ENCODE measurements around the gene CABLES2. TPM values are rescaled to one million over a fixed set of nuclear protein-coding genes. Genes with fewer than 3 reads are reported as not detected.

Gene CABLES2
- total RNA-seq, 1 donor from 2014 or later, result 9.3 TPM

DNA sequence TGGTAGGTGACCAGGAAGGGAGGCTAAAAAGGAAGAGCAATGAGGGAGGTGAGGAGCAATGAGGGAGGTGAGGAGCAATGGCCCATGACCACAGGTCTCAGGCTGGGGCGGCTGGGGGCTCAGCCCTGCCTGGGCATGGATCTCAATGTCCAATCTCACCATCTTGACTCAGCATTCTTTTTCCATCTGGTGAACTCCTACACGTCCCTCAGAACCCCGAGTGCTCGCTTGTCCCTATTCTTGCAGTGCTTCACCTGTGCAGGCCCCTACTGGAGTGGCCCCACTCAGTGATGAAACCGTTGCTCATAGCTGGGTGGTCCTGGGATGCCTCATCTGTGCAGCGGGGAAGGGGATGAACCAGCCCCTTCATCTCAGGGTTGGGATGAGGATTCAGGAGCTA, 37.2 kb upstream of the CABLES2 start:
- DNase-seq (ENCODE audit: low spot score), result no peak
- H3K4me1 Mint-ChIP-seq (ENCODE audit: unreplicated experiment), result no peaks in the 10 kb centered on the region
- H3K27me3 Mint-ChIP-seq (ENCODE audit: unreplicated experiment), result peaks cover 3% of the 10 kb centered on the region
- H3K4me3 Mint-ChIP-seq (ENCODE audit: unreplicated experiment), result no peak overlapping the region
- H3K9me3 Mint-ChIP-seq (ENCODE audit: unreplicated experiment), result no peaks in the 10 kb centered on the region
- H3K27ac Mint-ChIP-seq (ENCODE audit: unreplicated experiment), result no peak overlapping the region
- H3K36me3 Mint-ChIP-seq (ENCODE audit: low read depth, unreplicated experiment), result no peaks in the 10 kb centered on the region
- TF ChIP-seq, protein P1, sequence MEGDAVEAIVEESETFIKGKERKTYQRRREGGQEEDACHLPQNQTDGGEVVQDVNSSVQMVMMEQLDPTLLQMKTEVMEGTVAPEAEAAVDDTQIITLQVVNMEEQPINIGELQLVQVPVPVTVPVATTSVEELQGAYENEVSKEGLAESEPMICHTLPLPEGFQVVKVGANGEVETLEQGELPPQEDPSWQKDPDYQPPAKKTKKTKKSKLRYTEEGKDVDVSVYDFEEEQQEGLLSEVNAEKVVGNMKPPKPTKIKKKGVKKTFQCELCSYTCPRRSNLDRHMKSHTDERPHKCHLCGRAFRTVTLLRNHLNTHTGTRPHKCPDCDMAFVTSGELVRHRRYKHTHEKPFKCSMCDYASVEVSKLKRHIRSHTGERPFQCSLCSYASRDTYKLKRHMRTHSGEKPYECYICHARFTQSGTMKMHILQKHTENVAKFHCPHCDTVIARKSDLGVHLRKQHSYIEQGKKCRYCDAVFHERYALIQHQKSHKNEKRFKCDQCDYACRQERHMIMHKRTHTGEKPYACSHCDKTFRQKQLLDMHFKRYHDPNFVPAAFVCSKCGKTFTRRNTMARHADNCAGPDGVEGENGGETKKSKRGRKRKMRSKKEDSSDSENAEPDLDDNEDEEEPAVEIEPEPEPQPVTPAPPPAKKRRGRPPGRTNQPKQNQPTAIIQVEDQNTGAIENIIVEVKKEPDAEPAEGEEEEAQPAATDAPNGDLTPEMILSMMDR (IDR thresholded peaks at IDR 0.05; ENCODE audit: unreplicated experiment), result no peak

DNA sequence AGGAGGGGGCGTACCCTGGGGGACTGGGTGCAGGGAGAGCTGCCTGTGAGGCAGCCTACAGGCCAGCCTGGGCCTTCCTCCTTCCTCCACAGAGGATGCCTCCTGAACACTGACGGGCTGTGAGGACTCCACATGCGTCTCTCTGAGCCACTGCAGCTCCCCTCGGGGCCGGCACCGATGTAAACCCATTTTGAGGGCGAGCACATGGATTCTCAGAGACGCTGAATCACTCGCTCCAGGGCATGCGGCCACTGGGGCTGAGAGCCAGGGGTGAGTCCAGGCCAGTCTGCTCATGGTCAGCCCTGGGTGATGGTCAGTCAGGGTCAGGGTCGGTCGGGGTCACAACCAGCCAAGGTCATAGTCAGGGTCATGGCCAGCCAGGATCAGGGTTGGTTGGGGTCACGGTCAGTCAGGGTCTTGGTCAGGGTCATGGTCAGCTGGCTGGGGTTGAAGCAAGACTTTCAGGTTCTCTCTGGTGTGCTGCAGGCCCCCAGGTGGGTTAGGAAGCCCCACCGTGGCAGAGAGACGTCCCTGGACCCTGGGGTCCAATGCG, 35.0 kb upstream of the CABLES2 start:
- H3K36me3 Mint-ChIP-seq (ENCODE audit: low read depth, unreplicated experiment), result no peaks in the 10 kb centered on the region
- H3K9me3 Mint-ChIP-seq (ENCODE audit: unreplicated experiment), result no peaks in the 10 kb centered on the region
- TF ChIP-seq, protein P1 (IDR thresholded peaks at IDR 0.05; ENCODE audit: unreplicated experiment), result no peak
- no peak overlapping the region for H3K27ac Mint-ChIP-seq (ENCODE audit: unreplicated experiment)
- no peak overlapping the region for H3K4me3 Mint-ChIP-seq (ENCODE audit: unreplicated experiment)
- peaks cover 3% of the 10 kb centered on the region for H3K27me3 Mint-ChIP-seq (ENCODE audit: unreplicated experiment)
- no peak for DNase-seq (ENCODE audit: low spot score)
- H3K4me1 Mint-ChIP-seq (ENCODE audit: unreplicated experiment), result no peaks in the 10 kb centered on the region

DNA sequence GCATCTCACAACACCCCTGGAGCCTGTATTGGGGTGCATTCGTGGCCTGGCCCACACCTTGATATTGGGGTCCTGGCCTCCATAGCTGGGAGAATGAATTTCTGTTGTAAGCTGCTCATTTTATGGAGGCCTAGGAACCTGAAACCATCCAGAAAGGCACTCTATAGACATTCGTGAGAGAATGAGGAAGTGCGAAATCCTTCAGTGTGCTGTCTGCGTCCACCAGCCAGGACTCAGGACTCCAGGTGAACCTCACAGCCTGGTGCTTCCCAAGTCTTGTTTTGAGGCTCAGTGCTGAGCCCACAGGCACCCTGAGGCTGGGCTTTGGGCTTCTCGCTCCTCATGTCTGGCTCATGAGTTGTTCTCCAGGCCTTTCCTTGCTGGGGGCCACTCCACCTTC, 32.1 kb upstream of the CABLES2 start:
- no peaks in the 10 kb centered on the region for H3K36me3 Mint-ChIP-seq (ENCODE audit: low read depth, unreplicated experiment)
- H3K4me3 Mint-ChIP-seq (ENCODE audit: unreplicated experiment), result no peak overlapping the region
- peaks cover 5% of the 10 kb centered on the region for H3K27me3 Mint-ChIP-seq (ENCODE audit: unreplicated experiment)
- no peak for DNase-seq (ENCODE audit: low spot score)
- no peaks in the 10 kb centered on the region for H3K4me1 Mint-ChIP-seq (ENCODE audit: unreplicated experiment)
- H3K27ac Mint-ChIP-seq (ENCODE audit: unreplicated experiment), result no peak overlapping the region
- TF ChIP-seq, protein P1 (IDR thresholded peaks at IDR 0.05; ENCODE audit: unreplicated experiment), result no peak
- H3K9me3 Mint-ChIP-seq (ENCODE audit: unreplicated experiment), result no peaks in the 10 kb centered on the region

DNA sequence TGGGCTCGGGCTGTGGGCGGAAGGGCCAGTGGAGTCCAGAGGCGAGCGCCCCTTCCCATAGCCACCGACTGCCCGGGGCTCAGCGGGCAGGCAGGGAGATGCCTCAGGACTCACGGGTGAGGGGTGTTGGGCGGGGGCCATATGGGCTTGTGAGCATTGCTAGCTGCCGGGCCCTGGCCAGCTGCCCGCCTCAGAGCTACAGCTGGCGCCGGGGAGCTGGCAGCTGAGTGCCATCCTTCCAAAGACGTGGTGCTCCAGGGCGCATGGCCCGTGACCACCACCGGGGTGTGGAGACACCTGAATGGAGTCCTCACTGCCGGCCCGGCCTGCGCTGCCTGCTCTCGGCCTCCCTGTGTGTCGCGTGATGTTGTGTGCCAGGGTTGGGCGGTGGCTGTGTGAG, 30.8 kb upstream of the CABLES2 start:
- no peaks in the 10 kb centered on the region for H3K4me1 Mint-ChIP-seq (ENCODE audit: unreplicated experiment)
- TF ChIP-seq, protein P1 (IDR thresholded peaks at IDR 0.05; ENCODE audit: unreplicated experiment), result peak; percentile 22
- peaks cover 2% of the 10 kb centered on the region for H3K27me3 Mint-ChIP-seq (ENCODE audit: unreplicated experiment)
- H3K4me3 Mint-ChIP-seq (ENCODE audit: unreplicated experiment), result no peak overlapping the region
- H3K9me3 Mint-ChIP-seq (ENCODE audit: unreplicated experiment), result no peaks in the 10 kb centered on the region
- no peak overlapping the region for H3K27ac Mint-ChIP-seq (ENCODE audit: unreplicated experiment)
- DNase-seq (ENCODE audit: low spot score), result no peak
- no peaks in the 10 kb centered on the region for H3K36me3 Mint-ChIP-seq (ENCODE audit: low read depth, unreplicated experiment)

DNA sequence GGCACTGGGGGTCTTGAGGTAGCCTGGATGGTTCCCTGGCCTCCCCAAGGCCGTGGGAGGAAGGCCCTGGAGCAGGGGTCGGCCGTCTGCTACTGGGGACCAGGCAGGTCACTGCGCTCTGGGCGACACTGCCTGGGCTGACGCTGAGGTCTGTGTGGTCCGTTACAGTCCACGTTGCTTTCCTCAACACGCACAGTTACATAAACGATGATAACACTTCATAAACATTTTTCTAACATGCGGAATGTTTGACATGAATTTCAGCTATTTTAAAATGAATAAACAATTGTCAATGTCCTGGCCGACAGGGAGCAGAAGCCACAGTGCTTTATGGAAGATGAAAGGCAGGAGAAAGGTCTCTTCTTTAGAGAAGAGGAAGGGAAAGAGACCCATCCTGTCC, 30.4 kb upstream of the CABLES2 start:
- no peaks in the 10 kb centered on the region for H3K4me1 Mint-ChIP-seq (ENCODE audit: unreplicated experiment)
- TF ChIP-seq, protein P1 (IDR thresholded peaks at IDR 0.05; ENCODE audit: unreplicated experiment), result no peak
- no peak overlapping the region for H3K27ac Mint-ChIP-seq (ENCODE audit: unreplicated experiment)
- H3K4me3 Mint-ChIP-seq (ENCODE audit: unreplicated experiment), result no peak overlapping the region
- H3K27me3 Mint-ChIP-seq (ENCODE audit: unreplicated experiment), result peaks cover 2% of the 10 kb centered on the region
- no peaks in the 10 kb centered on the region for H3K9me3 Mint-ChIP-seq (ENCODE audit: unreplicated experiment)
- no peaks in the 10 kb centered on the region for H3K36me3 Mint-ChIP-seq (ENCODE audit: low read depth, unreplicated experiment)
- DNase-seq (ENCODE audit: low spot score), result no peak
